A549 (cell line): Measurements from ENCODE around the gene TRIML1. TPM values are rescaled to one million over a fixed set of nuclear protein-coding genes. Genes with fewer than 3 reads are reported as not detected.

Experiments
- ATAC-seq, 2 experiments: fragments of 200-7000 bp in 1 of 2; fragments of >200 bp in 1 of 2; cut with Nextera tagmentation in 1 of 2; cut with Tn5 transposase in 1 of 2; 3 replicates each; pipeline versions ENCODE4 v1.8.0 to v1.9.1; 2018 to 2020; ENCODE audit warnings: mild to moderate bottlenecking in 1 of 2, moderate library complexity in 1 of 2
- CTCF ChIA-PET: fragments of 300-600 bp; sonication (Branson Sonifier 250); formaldehyde crosslinking; extraction: SDS; loops from one replicate; lab custom pipeline; 2021; ENCODE audit warnings: antibody characterized with exemption, inconsistent platforms; lab: Yijun Ruan, JAX
- POLR2A ChIA-PET: fragments of 350-600 bp; formaldehyde crosslinking; extraction: SDS; loops from one replicate; lab custom pipeline; 2021; ENCODE audit warnings: antibody characterized with exemption, inconsistent platforms; lab: Yijun Ruan, JAX
- DNase-seq, 2 experiments: peaks; one replicate each; pipeline versions ENCODE4 v3.0.0 to v3.0.0-alpha.2; 2011 to 2016; ENCODE audit warnings: low read depth in 1 of 2, low spot score in 1 of 2
- FAIRE-seq: peaks from 2 replicates; lab custom pipeline; 2011; peaks lifted over from hg19 to GRCh38; lab: Jason Lieb, UNC
- H3K27ac ChIP-seq, 2 experiments: fragments of >200 bp; sonication (Bioruptor Twin); formaldehyde crosslinking; 3 replicates each; pipeline ENCODE4 v1.5.1; 2016 to 2017
- H3K4me1 ChIP-seq: fragments of >200 bp; sonication (Bioruptor Twin); formaldehyde crosslinking; 3 replicates; pipeline ENCODE4 v1.6.1; 2016
- H3K4me2 ChIP-seq: fragments of >200 bp; sonication (Bioruptor Twin); formaldehyde crosslinking; 3 replicates; pipeline ENCODE4 v1.6.1; 2016
- H3K4me3 ChIP-seq: fragments of >200 bp; sonication (Bioruptor Twin); formaldehyde crosslinking; 3 replicates; pipeline ENCODE4 v1.5.1; 2016
- H3K9me3 ChIP-seq: fragments of >200 bp; sonication (Bioruptor Twin); formaldehyde crosslinking; 3 replicates; pipeline ENCODE4 v1.6.1; 2016
- ATOH8 ChIP-seq: fragments of 250-450 bp; sonication (Bioruptor Pico); IDR thresholded peaks from 2 replicates; pipeline ENCODE4 v1.5.0; 2020; ENCODE audit warnings: low read depth, mild to moderate bottlenecking, moderate library complexity
- CBX8 ChIP-seq: fragments of 200-600 bp; sonication (generic); IDR thresholded peaks from 2 replicates; pipeline ENCODE4 v1.6.1; 2016
- CTCF ChIP-seq: fragments of >200 bp; sonication (Bioruptor Twin); formaldehyde crosslinking; IDR thresholded peaks from 3 replicates; pipeline ENCODE4 v1.5.1; 2016
- EHMT2 ChIP-seq: fragments of 200-600 bp; sonication (generic); IDR thresholded peaks from 2 replicates; pipeline ENCODE4 v1.6.1; 2016; ENCODE audit warnings: antibody characterized with exemption, low read depth, mild to moderate bottlenecking, moderate library complexity
- ELK1 ChIP-seq: fragments of 150-350 bp; IDR thresholded peaks from 2 replicates; pipeline ENCODE4 v1.6.1; 2014; ENCODE audit warnings: low read depth, mild to moderate bottlenecking, low read length
- FOSB ChIP-seq: fragments of 250-450 bp; sonication (Bioruptor Pico); IDR thresholded peaks from 2 replicates; pipeline ENCODE4 v1.5.0; 2020; ENCODE audit warnings: mild to moderate bottlenecking, moderate library complexity
- GATA3 ChIP-seq: IDR thresholded peaks from 2 replicates; pipeline ENCODE4 v1.6.1; 2012; ENCODE audit warnings: borderline replicate concordance
- JUN ChIP-seq, 2 experiments: fragments of >200 bp; sonication (Bioruptor Twin); formaldehyde crosslinking; IDR thresholded peaks; 2 replicates in 1 of 2; 3 replicates in 1 of 2; pipeline ENCODE4 v1.6.1; 2016 to 2017
- KDM1A ChIP-seq: fragments of 200-600 bp; sonication (generic); IDR thresholded peaks from 2 replicates; pipeline ENCODE4 v1.6.1; 2016; ENCODE audit warnings: low read depth, mild to moderate bottlenecking
- MAFK ChIP-seq: fragments of 450-650 bp; IDR thresholded peaks from 2 replicates; pipeline ENCODE4 v1.6.1; 2014; ENCODE audit not compliant: partially characterized antibody
- MAX ChIP-seq: IDR thresholded peaks from 2 replicates; pipeline ENCODE4 v1.6.1; 2012
- MAZ ChIP-seq: fragments of 150-350 bp; IDR thresholded peaks from 2 replicates; pipeline ENCODE4 v1.6.1; 2014; ENCODE audit warnings: antibody characterized with exemption, low read depth, low read length, borderline replicate concordance
- NPAS2 ChIP-seq: fragments of 250-450 bp; sonication (Bioruptor Pico); IDR thresholded peaks from 2 replicates; pipeline ENCODE4 v1.8.0; 2022; ENCODE audit warnings: mild to moderate bottlenecking, moderate library complexity, borderline replicate concordance
- REST ChIP-seq: fragments of 200-600 bp; sonication (generic); IDR thresholded peaks from 2 replicates; pipeline ENCODE4 v1.6.1; 2016; ENCODE audit warnings: antibody characterized with exemption, mild to moderate bottlenecking, moderate library complexity
- TP53 ChIP-seq: fragments of 250-450 bp; sonication (Bioruptor Pico); IDR thresholded peaks from 2 replicates; pipeline ENCODE4 v1.5.0; 2021; ENCODE audit warnings: mild to moderate bottlenecking, moderate library complexity
- USF2 ChIP-seq: fragments of 450-650 bp; IDR thresholded peaks from 2 replicates; pipeline ENCODE4 v1.6.1; 2014; ENCODE audit warnings: antibody characterized with exemption
- ZC3H11A ChIP-seq: fragments of 450-650 bp; IDR thresholded peaks from 2 replicates; pipeline ENCODE4 v1.6.1; 2014; ENCODE audit warnings: antibody characterized with exemption, mild to moderate bottlenecking
- ZSCAN20 ChIP-seq: fragments of 250-450 bp; sonication (Bioruptor Pico); IDR thresholded peaks from 2 replicates; pipeline ENCODE4 v1.8.0; 2022; ENCODE audit warnings: mild to moderate bottlenecking, moderate library complexity
- WGBS: methylation state at CpG from one replicate; pipeline ENCODE4 v1.1.6; 2017; ENCODE audit errors: missing lambda C conversion rate; 5-methylcytosine and 5-hydroxymethylcytosine counted together
- polyA plus RNA-seq, 4 experiments: library from polyadenylated mRNA; depleted of rRNA in 3 of 4; stranded (reverse); fragments of >200 nt; fragmentation: RNase III in 1 of 4; extraction: RNeasy Plus Mini Kit Qiagen cat#74134 plus additional on column Dnase treatment in 1 of 4; gene quantifications; 2 replicates in 3 of 4; 3 replicates in 1 of 4; pipeline ENCODE4 v1.2.3, GENCODE V29; 2011 to 2017

The TRIML1 gene
- polyA plus RNA-seq, 2 of the 4 experiments (the other 2 are of a cell fraction): not detected

- TF ChIP-seq REST (no peak), EHMT2 (no peak), GATA3 (no peak)
These were observed 39.6 kb downstream of the TRIML1 start (continued) for GRCh38 chr4:188178806-188179205.

- no peak overlapping the region for H3K4me3 ChIP-seq
- H3K4me1 ChIP-seq: peaks cover 1% of the 10 kb centered on the region; the same call in 1 of the 3 replicates
- no peaks in the 10 kb centered on the region for H3K9me3 ChIP-seq
- no peak for DNase-seq
- no peak for FAIRE-seq
- H3K4me2 ChIP-seq: no peak overlapping the region
- ATAC-seq: no peak
- ChIA-PET CTCF (no interaction called here), POLR2A (no interaction called here)
- TF ChIP-seq USF2 (no peak), MAZ (no peak)
- H3K27ac ChIP-seq: no peak overlapping the region
- WGBS: 98% methylated on average over 2 of the region's 2 CpGs
These were observed 47.9 kb downstream of the TRIML1 start for GRCh38 chr4:188187106-188187505.

GRCh38 chr4:188190461-188190860, 51.2 kb downstream of the TRIML1 start:
- Histone ChIP-seq H3K27ac (no peak overlapping the region), H3K4me1 (no peaks in the 10 kb centered on the region), H3K4me2 (no peak overlapping the region), H3K4me3 (no peak overlapping the region), H3K9me3 (no peaks in the 10 kb centered on the region)
- CTCF ChIA-PET: no interaction called here
- ATAC-seq (no peak), DNase-seq (no peak), FAIRE-seq (no peak)
- WGBS: 85% methylated on average over 3 of the region's 3 CpGs
- no peak for TF ChIP-seq MAX
- no peak for TF ChIP-seq ELK1
- no peak for TF ChIP-seq MAZ
- TF ChIP-seq ZSCAN20 (CRISPR knock-in tag): no peak
- TF ChIP-seq JUN (IDR thresholded peaks at IDR 0.05): no peak
- no peak for TF ChIP-seq CTCF
- TF ChIP-seq CBX8: no peak
- TF ChIP-seq ZC3H11A: no peak
- POLR2A ChIA-PET: no interaction called here

- Histone ChIP-seq H3K9me3 (no peaks in the 10 kb centered on the region), H3K4me1 (peaks cover 8% of the 10 kb centered on the region), H3K4me2 (no peak overlapping the region), H3K4me3 (no peak overlapping the region), H3K27ac (no peak overlapping the region)
- DNase-seq (no peak), ATAC-seq (no peak), FAIRE-seq (no peak)
- ChIA-PET CTCF (interaction anchor here (0.7 kb wide), 1 partner anchor 13 kb away, joined by 3 read pairs; no protein-coding TSS in a partner anchor), POLR2A (no interaction called here)
- TF ChIP-seq TP53 (CRISPR knock-in tag) (no peak), KDM1A (no peak), ATOH8 (CRISPR knock-in tag) (no peak), NPAS2 (CRISPR knock-in tag) (no peak), FOSB (CRISPR knock-in tag) (no peak), MAFK (no peak)
- 77% methylated on average over 2 of the region's 5 CpGs for WGBS
These were observed 55.2 kb downstream of the TRIML1 start for GRCh38 chr4:188194421-188194820.
